ENCODE results near the gene DICER1.

The DICER1 gene

GRCh38 chr14:95073947-95074346 lies 83.4 kb downstream of the DICER1 start:
- no peak overlapping the region for H3K4me3 ChIP-seq (ENCODE audit: low read length)
- no peaks in the 10 kb centered on the region for H3K9me3 ChIP-seq (ENCODE audit: low read length)

GRCh38 chr14:95072310-95072905 lies 84.9 kb downstream of the DICER1 start:
- no peaks in the 10 kb centered on the region for H3K27me3 ChIP-seq (ENCODE audit: insufficient read depth, low read length)
- H3K36me3 ChIP-seq (ENCODE audit: insufficient read depth, low read length): no peaks in the 10 kb centered on the region
- H3K4me1 ChIP-seq (ENCODE audit: insufficient read depth, low read length): peaks cover 7% of the 10 kb centered on the region
- H3K4me3 ChIP-seq (ENCODE audit: low read length): no peak overlapping the region
- H2AFZ ChIP-seq (ENCODE audit: low read depth, low read length): no peak overlapping the region
- no peaks in the 10 kb centered on the region for H3K9me3 ChIP-seq (ENCODE audit: low read length)

More at GRCh38 chr14:95073947-95074346, 83.4 kb downstream of the DICER1 start:
- no peak overlapping the region for H2AFZ ChIP-seq (ENCODE audit: low read depth, low read length)
- H3K36me3 ChIP-seq (ENCODE audit: insufficient read depth, low read length): no peaks in the 10 kb centered on the region
- no peaks in the 10 kb centered on the region for H3K27me3 ChIP-seq (ENCODE audit: insufficient read depth, low read length)
- H3K4me1 ChIP-seq (ENCODE audit: insufficient read depth, low read length): peaks cover 7% of the 10 kb centered on the region

GRCh38 chr14:95071649-95072280 lies 85.6 kb downstream of the DICER1 start:
- no peaks in the 10 kb centered on the region for H3K9me3 ChIP-seq (ENCODE audit: low read length)
- no peak overlapping the region for H2AFZ ChIP-seq (ENCODE audit: low read depth, low read length)
- H3K36me3 ChIP-seq (ENCODE audit: insufficient read depth, low read length): no peaks in the 10 kb centered on the region
- no peak overlapping the region for H3K4me3 ChIP-seq (ENCODE audit: low read length)
- no peaks in the 10 kb centered on the region for H3K27me3 ChIP-seq (ENCODE audit: insufficient read depth, low read length)
- peaks cover 7% of the 10 kb centered on the region for H3K4me1 ChIP-seq (ENCODE audit: insufficient read depth, low read length)

- no peak overlapping the region for H3K4me3 ChIP-seq (ENCODE audit: low read length)
- peaks cover 7% of the 10 kb centered on the region for H3K4me1 ChIP-seq (ENCODE audit: insufficient read depth, low read length)
- no peaks in the 10 kb centered on the region for H3K36me3 ChIP-seq (ENCODE audit: insufficient read depth, low read length)
- no peak overlapping the region for H2AFZ ChIP-seq (ENCODE audit: low read depth, low read length)
- no peaks in the 10 kb centered on the region for H3K27me3 ChIP-seq (ENCODE audit: insufficient read depth, low read length)
- H3K9me3 ChIP-seq (ENCODE audit: low read length): no peaks in the 10 kb centered on the region
Measured at GRCh38 chr14:95070748-95071435, 86.4 kb downstream of the DICER1 start.

GRCh38 chr14:95069547-95069946 lies 87.8 kb downstream of the DICER1 start:
- H3K4me3 ChIP-seq (ENCODE audit: low read length): no peak overlapping the region
- no peaks in the 10 kb centered on the region for H3K36me3 ChIP-seq (ENCODE audit: insufficient read depth, low read length)
- no peaks in the 10 kb centered on the region for H3K27me3 ChIP-seq (ENCODE audit: insufficient read depth, low read length)
- H3K9me3 ChIP-seq (ENCODE audit: low read length): no peaks in the 10 kb centered on the region
- H3K4me1 ChIP-seq (ENCODE audit: insufficient read depth, low read length): peaks cover 7% of the 10 kb centered on the region
- H2AFZ ChIP-seq (ENCODE audit: low read depth, low read length): no peak overlapping the region

GRCh38 chr14:95069018-95069417 lies 88.3 kb downstream of the DICER1 start:
- Histone ChIP-seq H2AFZ (ENCODE audit: low read depth, low read length) (no peak overlapping the region), H3K27me3 (ENCODE audit: insufficient read depth, low read length) (no peaks in the 10 kb centered on the region), H3K4me3 (ENCODE audit: low read length) (no peak overlapping the region), H3K9me3 (ENCODE audit: low read length) (no peaks in the 10 kb centered on the region), H3K4me1 (ENCODE audit: insufficient read depth, low read length) (peaks cover 7% of the 10 kb centered on the region), H3K36me3 (ENCODE audit: insufficient read depth, low read length) (no peaks in the 10 kb centered on the region)

GRCh38 chr14:95068521-95068920 lies 88.8 kb downstream of the DICER1 start:
- Histone ChIP-seq H3K4me1 (ENCODE audit: insufficient read depth, low read length) (peaks cover 7% of the 10 kb centered on the region), H3K27me3 (ENCODE audit: insufficient read depth, low read length) (no peaks in the 10 kb centered on the region), H2AFZ (ENCODE audit: low read depth, low read length) (no peak overlapping the region), H3K9me3 (ENCODE audit: low read length) (no peaks in the 10 kb centered on the region), H3K36me3 (ENCODE audit: insufficient read depth, low read length) (no peaks in the 10 kb centered on the region), H3K4me3 (ENCODE audit: low read length) (no peak overlapping the region)

GRCh38 chr14:95068080-95068479 lies 89.2 kb downstream of the DICER1 start:
- no peak overlapping the region for H2AFZ ChIP-seq (ENCODE audit: low read depth, low read length)

GRCh38 chr14:95067526-95067925 lies 89.8 kb downstream of the DICER1 start:
- no peaks in the 10 kb centered on the region for H3K27me3 ChIP-seq (ENCODE audit: insufficient read depth, low read length)
- H3K9me3 ChIP-seq (ENCODE audit: low read length): no peaks in the 10 kb centered on the region
- H2AFZ ChIP-seq (ENCODE audit: low read depth, low read length): no peak overlapping the region
- peaks cover 7% of the 10 kb centered on the region for H3K4me1 ChIP-seq (ENCODE audit: insufficient read depth, low read length)
- no peak overlapping the region for H3K4me3 ChIP-seq (ENCODE audit: low read length)
- H3K36me3 ChIP-seq (ENCODE audit: insufficient read depth, low read length): no peaks in the 10 kb centered on the region

More at GRCh38 chr14:95068080-95068479, 89.2 kb downstream of the DICER1 start:
- Histone ChIP-seq H3K4me3 (ENCODE audit: low read length) (no peak overlapping the region), H3K36me3 (ENCODE audit: insufficient read depth, low read length) (no peaks in the 10 kb centered on the region), H3K4me1 (ENCODE audit: insufficient read depth, low read length) (peaks cover 7% of the 10 kb centered on the region), H3K9me3 (ENCODE audit: low read length) (no peaks in the 10 kb centered on the region), H3K27me3 (ENCODE audit: insufficient read depth, low read length) (no peaks in the 10 kb centered on the region)

GRCh38 chr14:95066427-95066986 lies 90.8 kb downstream of the DICER1 start:
- Histone ChIP-seq H3K9me3 (ENCODE audit: low read length) (no peaks in the 10 kb centered on the region), H3K4me3 (ENCODE audit: low read length) (no peak overlapping the region), H3K36me3 (ENCODE audit: insufficient read depth, low read length) (no peaks in the 10 kb centered on the region), H3K4me1 (ENCODE audit: insufficient read depth, low read length) (no peaks in the 10 kb centered on the region), H3K27me3 (ENCODE audit: insufficient read depth, low read length) (no peaks in the 10 kb centered on the region), H2AFZ (ENCODE audit: low read depth, low read length) (no peak overlapping the region)

GRCh38 chr14:95065411-95065810 lies 91.9 kb downstream of the DICER1 start:
- no peaks in the 10 kb centered on the region for H3K9me3 ChIP-seq (ENCODE audit: low read length)

GRCh38 chr14:95064734-95065133 lies 92.6 kb downstream of the DICER1 start:
- no peaks in the 10 kb centered on the region for H3K4me1 ChIP-seq (ENCODE audit: insufficient read depth, low read length)
- H2AFZ ChIP-seq (ENCODE audit: low read depth, low read length): no peak overlapping the region
- H3K27me3 ChIP-seq (ENCODE audit: insufficient read depth, low read length): no peaks in the 10 kb centered on the region
- no peaks in the 10 kb centered on the region for H3K36me3 ChIP-seq (ENCODE audit: insufficient read depth, low read length)
- no peaks in the 10 kb centered on the region for H3K9me3 ChIP-seq (ENCODE audit: low read length)
- no peak overlapping the region for H3K4me3 ChIP-seq (ENCODE audit: low read length)

More at GRCh38 chr14:95065411-95065810, 91.9 kb downstream of the DICER1 start:
- Histone ChIP-seq H3K27me3 (ENCODE audit: insufficient read depth, low read length) (no peaks in the 10 kb centered on the region), H3K36me3 (ENCODE audit: insufficient read depth, low read length) (no peaks in the 10 kb centered on the region), H3K4me1 (ENCODE audit: insufficient read depth, low read length) (no peaks in the 10 kb centered on the region), H3K4me3 (ENCODE audit: low read length) (no peak overlapping the region), H2AFZ (ENCODE audit: low read depth, low read length) (no peak overlapping the region)

- Histone ChIP-seq H3K36me3 (ENCODE audit: insufficient read depth, low read length) (no peaks in the 10 kb centered on the region), H3K27me3 (ENCODE audit: insufficient read depth, low read length) (no peaks in the 10 kb centered on the region), H3K9me3 (ENCODE audit: low read length) (no peaks in the 10 kb centered on the region), H2AFZ (ENCODE audit: low read depth, low read length) (no peak overlapping the region), H3K4me3 (ENCODE audit: low read length) (no peak overlapping the region), H3K4me1 (ENCODE audit: insufficient read depth, low read length) (no peaks in the 10 kb centered on the region)
Measured at GRCh38 chr14:95064256-95064655, 93.1 kb downstream of the DICER1 start.

Data from neuron (in vitro differentiated cells).